K562 (cell line): ENCODE results near the gene SRSF9. TPM values are rescaled to one million over a fixed set of nuclear protein-coding genes. Genes with fewer than 3 reads are reported as not detected.
A peak's percentile ranks its signal among the peaks of the same experiment; 100 is the strongest.

Experiments
- CREBBP ChIP-seq: IDR thresholded peaks from one replicate; pipeline ENCODE4 v1.6.1; 2012; ENCODE audit warnings: low read depth, mild to moderate bottlenecking, control low read depth, inconsistent platforms, low read length
- EP300 ChIP-seq: IDR thresholded peaks from 2 replicates; pipeline ENCODE4 v1.6.1; 2012; ENCODE audit warnings: low read length, improper control_type of control experiment
- FOXA1 ChIP-seq: fragments of 450-650 bp; IDR thresholded peaks from 2 replicates; pipeline ENCODE4 v1.6.1; 2016; ENCODE audit warnings: mild to moderate bottlenecking, borderline replicate concordance
- KLF13 ChIP-seq: fragments of 450-650 bp; IDR thresholded peaks from 2 replicates; pipeline ENCODE4 v1.6.1; 2016; ENCODE audit warnings: missing genetic modification characterization, low read depth, mild to moderate bottlenecking, missing compliant biosample characterization, moderate library complexity, borderline replicate concordance
- KLF16 ChIP-seq: IDR thresholded peaks from 2 replicates; pipeline ENCODE4 v1.6.1; 2016; ENCODE audit warnings: antibody characterized with exemption
- MLLT1 ChIP-seq, 2 experiments: fragments of 450-650 bp; IDR thresholded peaks; 2 replicates each; pipeline ENCODE4 v1.6.1; 2016
- POLR2A ChIP-seq: fragments of 450-650 bp; conservative IDR thresholded peaks from 2 replicates; pipeline ENCODE4 v1.6.1; 2016
- POLR2H ChIP-seq: IDR thresholded peaks from 2 replicates; pipeline ENCODE4 v1.6.1; 2016; ENCODE audit warnings: missing genetic modification characterization, low read depth, mild to moderate bottlenecking, control low read depth, missing compliant biosample characterization, moderate library complexity
- RAD21 ChIP-seq, 2 experiments: fragments of 250-450 bp in 1 of 2; fragments of 450-650 bp in 1 of 2; sonication (Bioruptor Pico) in 1 of 2; formaldehyde crosslinking in 1 of 2; IDR thresholded peaks in 1 of 2; conservative IDR thresholded peaks in 1 of 2; 2 replicates each; pipeline versions ENCODE4 v1.4.0 to v1.8.0; 2020 to 2022; ENCODE audit warnings: mild to moderate bottlenecking in 2 of 2, moderate library complexity in 1 of 2
- RBM22 ChIP-seq: fragments of 200-400 bp; formaldehyde crosslinking; IDR thresholded peaks from 2 replicates; pipeline ENCODE4 v1.6.1; 2018; ENCODE audit warnings: low read length, low read depth; ENCODE audit not compliant: poor library complexity, severe bottlenecking
- REST ChIP-seq, 2 experiments: fragments of 450-650 bp; formaldehyde crosslinking in 1 of 2; IDR thresholded peaks; 2 replicates each; pipeline versions ENCODE4 v1.4.0 to v1.6.1; 2014 to 2020; ENCODE audit warnings: mild to moderate bottlenecking in 2 of 2, borderline replicate concordance in 1 of 2, low read depth in 1 of 2
- SAP30 ChIP-seq: fragments of 200-600 bp; sonication (generic); IDR thresholded peaks from 2 replicates; pipeline ENCODE4 v1.6.1; 2012; ENCODE audit warnings: borderline replicate concordance, low read depth, mild to moderate bottlenecking, moderate library complexity, low read length, control low read depth, inconsistent platforms; ENCODE audit not compliant: insufficient read depth, poor library complexity, severe bottlenecking
- THRA ChIP-seq: fragments of 450-650 bp; IDR thresholded peaks from 2 replicates; pipeline ENCODE4 v1.6.1; 2017; ENCODE audit warnings: mild to moderate bottlenecking, moderate library complexity
- UBTF ChIP-seq, 2 experiments: IDR thresholded peaks; 2 replicates each; pipeline ENCODE4 v1.6.1; 2012; ENCODE audit warnings: improper control_type of control experiment in 2 of 2, low read depth in 2 of 2, low read length in 2 of 2, borderline replicate concordance in 1 of 2
- polyA plus RNA-seq, 8 experiments: library from polyadenylated mRNA; depleted of rRNA in 4 of 8; stranded (reverse) in 5 of 8; unstranded in 3 of 8; fragments of >200 nt; fragmentation: Nextera tagmentation in 2 of 8; fragmentation: Illumina TruSeq in 1 of 8; extraction: Ambion mirVana in 2 of 8; extraction: Trizol in 1 of 8; gene quantifications; 2 replicates each; pipeline versions ENCODE4 v1.2.1 to v1.2.3, GENCODE V29; 2011 to 2014; ENCODE audit warnings: inconsistent platforms in 1 of 8, missing spikeins in 1 of 8
- total RNA-seq, 7 experiments: library from RNA; depleted of rRNA in 6 of 7; stranded (reverse); fragments of >200 nt in 6 of 7; fragmentation: Illumina TruSeq in 2 of 7; extraction: Trizol in 2 of 7; gene quantifications; 2 replicates each; pipeline versions ENCODE4 v1.2.1 to v1.2.3, GENCODE V29; 2011 to 2021; ENCODE audit warnings: low replicate concordance in 1 of 7

Gene SRSF9
- total and polyA plus RNA-seq, 9 of the 15 experiments (the other 6 are each of a cell fraction or from before 2014, with no cell fraction given), result 40.3 to 291 (median 230) TPM

GRCh38 chr12:120453977-120454376 lies 15.6 kb downstream of the SRSF9 start (continued):
- TF ChIP-seq RBM22 (no peak), REST (IDR thresholded peaks at IDR 0.05; ENCODE audit: borderline replicate concordance) (no peak; the same call in 1 of the 2 replicates), REST (CRISPR knock-in tag; IDR thresholded peaks at IDR 0.05; ENCODE audit: low read depth) (no peak), KLF16 (0 out of 2 replicates have a peak, but pooled peaks have one; percentile 21), THRA (no peak), POLR2A (no peak), CREBBP (no peak), KLF13 (no peak), FOXA1 (no peak), SAP30 (no peak), RAD21 (CRISPR knock-in tag; conservative IDR thresholded peaks at IDR 0.05 in 1 of 2, IDR thresholded peaks at IDR 0.05 in 1 of 2) (peak in 1 of 2 experiments; percentile 53; a peak in 2 of 4 replicates), EP300 (no peak), MLLT1 (IDR thresholded peaks at IDR 0.05) (no peak), UBTF (IDR thresholded peaks at IDR 0.05; ENCODE audit: borderline replicate concordance in 1 of 2, low read depth in 2 of 2, low read length in 2 of 2) (no peak), POLR2H (no peak)
